C4-2B (cell line): ENCODE results near the gene SYK.

Source experiments
- H3K27ac ChIP-seq: fragments of 450-650 bp; 2 replicates; pipeline ENCODE4 v1.5.1; 2017
- CTCF ChIP-seq: fragments of 450-650 bp; conservative IDR thresholded peaks from 2 replicates; pipeline ENCODE4 v1.5.1; 2017; ENCODE audit warnings: mild to moderate bottlenecking
- ZFX ChIP-seq: fragments of 450-650 bp; IDR thresholded peaks from 2 replicates; pipeline ENCODE4 v1.6.1; 2017

The SYK gene

DNA sequence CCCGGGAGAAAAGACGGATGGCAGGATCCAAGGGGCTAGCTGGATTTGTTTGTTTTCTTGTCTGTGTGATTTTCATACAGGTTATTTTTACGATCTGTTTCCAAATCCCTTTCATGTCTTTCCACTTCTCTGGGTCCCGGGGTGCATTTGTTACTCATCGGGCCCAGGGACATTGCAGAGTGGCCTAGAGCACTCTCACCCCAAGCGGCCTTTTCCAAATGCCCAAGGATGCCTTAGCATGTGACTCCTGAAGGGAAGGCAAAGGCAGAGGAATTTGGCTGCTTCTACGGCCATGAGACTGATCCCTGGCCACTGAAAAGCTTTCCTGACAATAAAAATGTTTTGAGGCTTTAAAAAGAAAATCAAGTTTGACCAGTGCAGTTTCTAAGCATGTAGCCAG lies 94.2 kb downstream of the SYK start:
- TF ChIP-seq CTCF (no peak), ZFX (no peak)
- H3K27ac ChIP-seq = no peak overlapping the region; the same call in 1 of the 2 replicates

GRCh38 chr9:90896231-90896630 lies 94.6 kb downstream of the SYK start:
- no peak overlapping the region for H3K27ac ChIP-seq
- TF ChIP-seq ZFX = no peak
- TF ChIP-seq CTCF = no peak

DNA sequence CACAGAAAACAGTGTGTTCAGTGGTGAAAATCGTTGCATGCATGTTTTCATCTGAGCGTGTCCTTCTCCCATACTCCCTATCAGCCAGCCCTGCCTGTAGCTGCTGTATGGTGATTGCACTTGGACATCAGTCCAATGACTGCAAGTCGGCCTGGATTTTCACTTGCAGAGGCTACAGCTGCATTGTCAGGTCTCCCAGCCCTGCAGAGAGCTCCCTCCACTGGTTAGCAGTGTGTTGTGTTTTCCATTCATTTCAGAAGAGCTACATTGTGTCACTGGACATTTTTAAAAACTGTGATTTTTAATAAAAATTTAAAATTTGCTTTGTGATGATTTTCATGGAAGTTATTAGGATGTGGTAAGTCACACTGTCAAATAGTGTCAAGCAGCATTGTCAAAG lies 96.6 kb downstream of the SYK start:
- H3K27ac ChIP-seq = no peak overlapping the region
- peak; percentile 31 for TF ChIP-seq CTCF
- TF ChIP-seq ZFX = no peak

GRCh38 chr9:90899287-90899686 lies 97.7 kb downstream of the SYK start:
- TF ChIP-seq ZFX (no peak), CTCF (no peak)

GRCh38 chr9:90900130-90900529 lies 98.5 kb downstream of the SYK start:
- TF ChIP-seq CTCF (no peak), ZFX (no peak)

More at GRCh38 chr9:90899287-90899686, 97.7 kb downstream of the SYK start:
- no peak overlapping the region for H3K27ac ChIP-seq

DNA sequence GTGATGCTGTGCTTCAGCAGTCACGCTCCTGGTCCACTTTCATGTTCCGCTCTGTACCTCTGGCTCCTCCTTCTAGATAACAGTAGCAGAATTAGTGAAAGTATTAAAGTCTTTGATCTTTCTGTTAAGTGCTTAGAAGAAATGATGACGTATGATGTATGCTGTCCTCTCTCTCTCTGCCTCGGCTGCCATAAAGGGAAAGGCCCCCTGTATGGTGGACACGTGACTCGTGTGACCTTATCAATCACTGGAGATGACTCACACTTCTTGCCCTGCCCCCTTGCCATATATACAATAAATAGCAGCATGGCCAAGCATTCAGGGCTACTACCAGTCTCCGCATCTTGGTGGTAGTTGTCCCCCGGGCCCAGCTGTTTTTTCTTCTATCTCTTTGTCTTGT lies 100.3 kb downstream of the SYK start:
- TF ChIP-seq ZFX (no peak), CTCF (no peak)
- no peak overlapping the region for H3K27ac ChIP-seq

More at GRCh38 chr9:90900130-90900529, 98.5 kb downstream of the SYK start:
- no peak overlapping the region for H3K27ac ChIP-seq

DNA sequence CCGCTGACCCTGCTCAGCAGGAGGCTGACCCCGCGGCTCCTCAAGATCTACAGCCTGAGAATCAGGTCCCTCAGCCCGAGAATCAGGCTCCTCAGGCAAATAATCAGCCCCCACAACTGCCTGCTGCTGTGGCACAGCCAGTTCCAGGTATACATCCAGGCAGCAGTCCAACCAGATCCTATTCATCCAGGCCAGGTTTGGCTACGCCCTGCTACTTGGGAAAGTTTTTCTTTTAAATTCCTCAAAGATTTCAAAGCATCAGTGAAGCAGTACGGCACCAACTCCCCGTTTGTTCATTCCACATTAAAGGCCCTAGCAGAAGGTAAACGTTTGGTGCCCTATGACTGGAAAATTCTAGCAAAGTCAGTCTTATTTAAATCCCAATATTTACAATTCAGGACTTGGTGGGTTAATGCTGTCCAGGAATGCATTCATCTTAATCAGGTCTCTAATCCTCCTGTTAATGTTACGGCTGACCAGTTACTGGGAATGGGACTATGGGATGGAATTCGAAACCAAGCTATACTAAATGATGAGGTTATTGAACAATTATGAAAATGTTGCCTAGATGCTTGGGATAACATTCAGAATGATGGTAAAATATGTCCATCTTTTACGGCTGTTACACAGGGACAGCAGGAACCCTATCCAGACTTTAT lies 102.3 kb downstream of the SYK start:
- no peak overlapping the region for H3K27ac ChIP-seq
- no peak for TF ChIP-seq CTCF
- TF ChIP-seq ZFX = no peak
